ENCODE results near the gene RAP1GDS1.

- TF ChIP-seq CTCF (IDR thresholded peaks at IDR 0.05; ENCODE audit: low read depth, low read length) (no peak), POLR2A (IDR thresholded peaks at IDR 0.05; ENCODE audit: extremely low read depth, insufficient read length) (no peak), MAX (IDR thresholded peaks at IDR 0.05; ENCODE audit: low read depth, low read length) (no peak), MYC (IDR thresholded peaks at IDR 0.05; ENCODE audit: low read depth, low read length) (no peak)
These were observed 24.0 kb upstream of the RAP1GDS1 start for GRCh38 chr4:98237204-98237603.

Data from NB4 (cell line).